Endothelial cell of umbilical vein (primary cell): ENCODE data around the gene USF2.
"Not testable (repeated sequence)": the region's sequence is repeated elsewhere in the genome, so short reads cannot be mapped to it uniquely, and the experiment has no call there.

Experiments
- MYC ChIP-seq: IDR thresholded peaks from one replicate; pipeline ENCODE4 v1.6.1; 2011; ENCODE audit warnings: mild to moderate bottlenecking, low read depth, low read length
- POLR2A ChIP-seq: IDR thresholded peaks from 2 replicates; pipeline ENCODE4 v1.6.1; 2012; ENCODE audit warnings: low read depth, mild to moderate bottlenecking, control low read depth, low read length
- TF ChIP-seq, protein P1 (sequence below), 2 donors: IDR thresholded peaks; 1 replicate in 1 of 2; 2 replicates in 1 of 2; pipeline ENCODE4 v1.5.1; 2011; ENCODE audit warnings: low read length in 2 of 2, mild to moderate bottlenecking in 2 of 2, moderate library complexity in 2 of 2, control low read depth in 1 of 2, inconsistent platforms in 1 of 2, low read depth in 1 of 2; ENCODE audit not compliant: insufficient read depth in 1 of 2; ENCODE audit errors: extremely low read depth in 1 of 2

DNA sequence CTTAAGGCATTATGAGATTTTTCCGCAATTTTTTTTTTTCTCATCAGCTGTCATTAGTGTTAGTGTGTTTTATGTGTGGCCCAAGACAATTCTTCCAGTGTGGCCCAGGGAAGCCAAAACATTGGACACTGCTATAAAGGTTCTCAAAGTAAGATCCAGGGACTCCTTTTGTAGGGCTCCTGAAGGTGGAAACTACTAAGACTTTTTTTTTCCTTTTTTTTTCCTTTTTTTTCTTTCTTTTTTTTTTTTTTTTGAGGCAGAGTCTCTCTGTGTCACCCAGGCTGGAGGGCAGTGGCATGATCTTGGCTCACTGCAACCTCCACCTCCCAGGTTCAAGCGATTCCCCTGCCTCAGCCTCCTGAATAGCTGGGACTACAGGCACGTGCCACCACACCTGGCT, 16.7 kb downstream of the USF2 start:
- TF ChIP-seq POLR2A, MYC: not testable (repeated sequence)
- TF ChIP-seq, protein P1, sequence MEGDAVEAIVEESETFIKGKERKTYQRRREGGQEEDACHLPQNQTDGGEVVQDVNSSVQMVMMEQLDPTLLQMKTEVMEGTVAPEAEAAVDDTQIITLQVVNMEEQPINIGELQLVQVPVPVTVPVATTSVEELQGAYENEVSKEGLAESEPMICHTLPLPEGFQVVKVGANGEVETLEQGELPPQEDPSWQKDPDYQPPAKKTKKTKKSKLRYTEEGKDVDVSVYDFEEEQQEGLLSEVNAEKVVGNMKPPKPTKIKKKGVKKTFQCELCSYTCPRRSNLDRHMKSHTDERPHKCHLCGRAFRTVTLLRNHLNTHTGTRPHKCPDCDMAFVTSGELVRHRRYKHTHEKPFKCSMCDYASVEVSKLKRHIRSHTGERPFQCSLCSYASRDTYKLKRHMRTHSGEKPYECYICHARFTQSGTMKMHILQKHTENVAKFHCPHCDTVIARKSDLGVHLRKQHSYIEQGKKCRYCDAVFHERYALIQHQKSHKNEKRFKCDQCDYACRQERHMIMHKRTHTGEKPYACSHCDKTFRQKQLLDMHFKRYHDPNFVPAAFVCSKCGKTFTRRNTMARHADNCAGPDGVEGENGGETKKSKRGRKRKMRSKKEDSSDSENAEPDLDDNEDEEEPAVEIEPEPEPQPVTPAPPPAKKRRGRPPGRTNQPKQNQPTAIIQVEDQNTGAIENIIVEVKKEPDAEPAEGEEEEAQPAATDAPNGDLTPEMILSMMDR (IDR thresholded peaks at IDR 0.05; ENCODE audit: extremely low read depth in 1 of 2, insufficient read depth in 1 of 2, low read depth in 1 of 2, low read length in 2 of 2), result not testable (repeated sequence)
